Progenitor cell of endocrine pancreas (in vitro differentiated cells): Measurements from ENCODE around the gene DNAJB8. TPM values are rescaled to one million over a fixed set of nuclear protein-coding genes. Genes with fewer than 3 reads are reported as not detected.

Experiments
- DNase-seq: peaks from one replicate; pipeline ENCODE4 v3.0.0; 2021; ENCODE audit warnings: low spot score; ENCODE audit not compliant: unreplicated experiment
- H3K27ac Mint-ChIP-seq: 2 replicates; pipeline ENCODE4 v1.8.0; 2021; ENCODE audit warnings: mild to moderate bottlenecking, moderate library complexity, mixed read lengths
- H3K27me3 Mint-ChIP-seq: 2 replicates; pipeline ENCODE4 v1.8.0; 2021; ENCODE audit warnings: mixed read lengths
- H3K36me3 Mint-ChIP-seq: 2 replicates; pipeline ENCODE4 v1.8.0; 2022; ENCODE audit warnings: mixed read lengths; ENCODE audit not compliant: insufficient read depth
- H3K4me1 Mint-ChIP-seq: 2 replicates; pipeline ENCODE4 v1.8.0; 2021; ENCODE audit warnings: low read depth, mixed read lengths
- H3K4me3 Mint-ChIP-seq: 2 replicates; pipeline ENCODE4 v1.8.0; 2021; ENCODE audit warnings: low read depth, mild to moderate bottlenecking, moderate library complexity, mixed read lengths
- H3K9me3 Mint-ChIP-seq: 2 replicates; pipeline ENCODE4 v1.8.0; 2021; ENCODE audit warnings: low read depth, mixed read lengths
- total RNA-seq: library from RNA; stranded (reverse); gene quantifications from 2 replicates; pipeline ENCODE4 v1.2.1, GENCODE V29; 2021
- TF ChIP-seq, protein P1 (sequence below): fragments of 200-600 bp; sonication (generic); IDR thresholded peaks from one replicate; pipeline ENCODE4 v1.5.0; 2021; ENCODE audit warnings: antibody characterized with exemption, mild to moderate bottlenecking; ENCODE audit not compliant: unreplicated experiment

The DNAJB8 gene
- total RNA-seq, 1 donor from 2014 or later, result not detected

DNA sequence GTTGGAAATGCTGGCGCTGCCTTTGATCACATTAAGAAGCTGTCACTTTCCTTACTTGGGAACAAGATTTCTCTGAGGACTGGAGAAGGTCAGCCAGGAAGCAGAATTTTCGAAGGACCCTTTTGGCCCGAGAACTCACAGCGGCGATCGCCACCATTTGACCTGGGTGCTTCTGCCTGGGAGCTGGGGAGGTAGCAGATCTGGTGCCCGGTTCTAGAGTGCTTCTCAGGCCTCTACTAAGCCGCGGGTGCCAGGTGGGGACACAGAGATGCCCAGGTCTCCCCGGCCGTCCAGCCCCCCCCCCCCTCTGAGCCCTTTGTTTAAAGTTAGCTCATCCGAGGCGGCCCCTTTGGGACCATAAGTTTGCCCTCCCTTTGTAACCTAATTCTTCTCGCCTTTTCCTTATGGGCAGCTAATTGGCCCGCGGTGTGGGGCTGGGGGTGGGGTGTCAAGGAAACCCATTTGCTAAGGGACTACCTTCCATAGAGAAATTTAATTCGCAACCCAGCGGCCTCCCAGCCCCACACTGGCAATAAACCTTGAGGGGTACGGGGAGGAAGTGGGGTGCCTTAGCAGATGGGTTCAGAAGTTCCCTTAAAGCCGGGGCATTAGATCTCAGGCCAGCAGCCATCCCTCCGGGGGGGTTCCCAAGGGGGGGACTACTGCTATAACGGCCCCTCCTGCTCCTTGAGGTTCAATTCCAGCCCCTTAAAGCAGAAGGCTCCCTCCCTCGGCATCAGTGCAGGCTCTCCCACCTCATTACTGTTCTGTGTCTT is 24.4 kb upstream of the DNAJB8 start:
- Mint-ChIP-seq H3K9me3 (no peaks in the 10 kb centered on the region), H3K27ac (peak overlapping the region; percentile 41), H3K4me1 (peaks cover 12% of the 10 kb centered on the region), H3K4me3 (no peak overlapping the region), H3K36me3 (no peaks in the 10 kb centered on the region), H3K27me3 (peaks cover 77% of the 10 kb centered on the region)
- no peak for DNase-seq
- TF ChIP-seq, protein P1, sequence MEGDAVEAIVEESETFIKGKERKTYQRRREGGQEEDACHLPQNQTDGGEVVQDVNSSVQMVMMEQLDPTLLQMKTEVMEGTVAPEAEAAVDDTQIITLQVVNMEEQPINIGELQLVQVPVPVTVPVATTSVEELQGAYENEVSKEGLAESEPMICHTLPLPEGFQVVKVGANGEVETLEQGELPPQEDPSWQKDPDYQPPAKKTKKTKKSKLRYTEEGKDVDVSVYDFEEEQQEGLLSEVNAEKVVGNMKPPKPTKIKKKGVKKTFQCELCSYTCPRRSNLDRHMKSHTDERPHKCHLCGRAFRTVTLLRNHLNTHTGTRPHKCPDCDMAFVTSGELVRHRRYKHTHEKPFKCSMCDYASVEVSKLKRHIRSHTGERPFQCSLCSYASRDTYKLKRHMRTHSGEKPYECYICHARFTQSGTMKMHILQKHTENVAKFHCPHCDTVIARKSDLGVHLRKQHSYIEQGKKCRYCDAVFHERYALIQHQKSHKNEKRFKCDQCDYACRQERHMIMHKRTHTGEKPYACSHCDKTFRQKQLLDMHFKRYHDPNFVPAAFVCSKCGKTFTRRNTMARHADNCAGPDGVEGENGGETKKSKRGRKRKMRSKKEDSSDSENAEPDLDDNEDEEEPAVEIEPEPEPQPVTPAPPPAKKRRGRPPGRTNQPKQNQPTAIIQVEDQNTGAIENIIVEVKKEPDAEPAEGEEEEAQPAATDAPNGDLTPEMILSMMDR, result no peak

DNA sequence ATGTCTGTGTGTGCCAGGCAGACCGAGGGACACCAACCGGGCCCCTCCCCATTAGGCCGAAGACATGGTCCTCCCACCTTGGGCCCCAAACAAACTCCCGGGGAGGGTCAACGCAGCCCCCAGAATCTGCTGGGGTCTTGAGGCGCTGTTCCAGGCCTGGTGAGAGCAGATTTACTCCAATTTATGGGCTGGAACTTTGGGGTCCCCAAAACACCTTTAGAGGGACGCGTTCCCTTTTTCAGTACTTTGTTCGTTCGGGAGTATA is 23.9 kb upstream of the DNAJB8 start:
- H3K4me3 Mint-ChIP-seq, result no peak overlapping the region
- H3K4me1 Mint-ChIP-seq, result peaks cover 11% of the 10 kb centered on the region
- no peak overlapping the region for H3K27ac Mint-ChIP-seq
- peaks cover 77% of the 10 kb centered on the region for H3K27me3 Mint-ChIP-seq
- TF ChIP-seq, protein P1, result no peak
- no peak for DNase-seq
- H3K36me3 Mint-ChIP-seq, result no peaks in the 10 kb centered on the region
- no peaks in the 10 kb centered on the region for H3K9me3 Mint-ChIP-seq

DNA sequence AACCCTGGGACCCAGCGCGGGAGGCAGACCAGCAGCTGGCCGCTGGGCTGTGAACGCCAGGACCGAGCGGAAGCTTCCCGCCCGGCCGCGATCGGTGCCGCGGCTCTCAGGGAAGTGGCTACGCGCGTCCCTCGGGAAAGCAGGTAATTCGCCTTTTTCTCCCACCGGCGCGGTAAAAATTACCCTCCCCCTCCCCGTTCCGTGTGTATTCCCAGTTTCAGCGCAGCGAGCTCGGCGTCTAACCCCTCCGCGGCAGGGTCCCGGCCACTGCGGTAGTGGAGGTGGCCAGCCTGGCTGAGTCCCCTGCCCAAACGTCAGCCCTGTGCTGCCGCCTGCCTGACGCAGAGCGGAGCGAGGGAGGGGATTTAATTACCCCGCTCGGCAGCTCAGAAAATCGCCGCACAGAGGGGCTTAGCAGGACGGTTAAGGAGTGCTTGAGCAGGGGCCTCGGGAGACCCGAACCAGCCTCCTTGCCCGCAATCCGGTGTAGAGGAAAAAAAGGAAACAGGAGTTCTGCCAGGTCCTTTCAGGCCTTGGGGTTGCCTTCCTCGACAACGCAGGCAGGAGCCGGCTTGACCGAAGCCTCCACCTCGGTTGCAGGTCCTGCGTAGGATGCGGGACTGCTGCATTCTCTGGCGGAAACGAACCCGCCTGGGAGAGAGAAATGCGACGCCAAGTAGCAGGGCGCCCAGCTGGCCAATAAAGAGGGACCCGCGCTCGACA is 23.4 kb upstream of the DNAJB8 start:
- peaks cover 11% of the 10 kb centered on the region for H3K4me1 Mint-ChIP-seq
- no peaks in the 10 kb centered on the region for H3K9me3 Mint-ChIP-seq
- TF ChIP-seq, protein P1, result peak; percentile 35
- peaks cover 77% of the 10 kb centered on the region for H3K27me3 Mint-ChIP-seq
- no peaks in the 10 kb centered on the region for H3K36me3 Mint-ChIP-seq
- no peak overlapping the region for H3K27ac Mint-ChIP-seq
- no peak for DNase-seq
- peak overlapping the region; percentile 74 for H3K4me3 Mint-ChIP-seq

DNA sequence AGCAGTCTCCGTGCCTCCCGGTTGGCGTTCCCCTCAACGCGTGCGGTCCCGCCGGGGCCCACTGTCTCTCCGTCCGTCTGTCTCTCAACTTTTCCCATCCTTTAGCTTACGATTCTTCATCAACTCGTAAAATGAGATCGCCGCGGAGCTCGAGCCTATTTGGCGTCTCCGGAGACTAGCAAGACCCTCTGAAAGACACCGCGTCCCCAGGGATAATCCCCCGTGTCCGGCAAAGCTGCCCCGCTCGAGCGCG is 22.9 kb upstream of the DNAJB8 start:
- H3K27me3 Mint-ChIP-seq, result peaks cover 77% of the 10 kb centered on the region
- H3K27ac Mint-ChIP-seq, result no peak overlapping the region
- no peaks in the 10 kb centered on the region for H3K36me3 Mint-ChIP-seq
- TF ChIP-seq, protein P1, result no peak
- H3K9me3 Mint-ChIP-seq, result no peaks in the 10 kb centered on the region
- H3K4me1 Mint-ChIP-seq, result peaks cover 11% of the 10 kb centered on the region
- DNase-seq, result no peak
- H3K4me3 Mint-ChIP-seq, result peak overlapping the region; percentile 74

DNA sequence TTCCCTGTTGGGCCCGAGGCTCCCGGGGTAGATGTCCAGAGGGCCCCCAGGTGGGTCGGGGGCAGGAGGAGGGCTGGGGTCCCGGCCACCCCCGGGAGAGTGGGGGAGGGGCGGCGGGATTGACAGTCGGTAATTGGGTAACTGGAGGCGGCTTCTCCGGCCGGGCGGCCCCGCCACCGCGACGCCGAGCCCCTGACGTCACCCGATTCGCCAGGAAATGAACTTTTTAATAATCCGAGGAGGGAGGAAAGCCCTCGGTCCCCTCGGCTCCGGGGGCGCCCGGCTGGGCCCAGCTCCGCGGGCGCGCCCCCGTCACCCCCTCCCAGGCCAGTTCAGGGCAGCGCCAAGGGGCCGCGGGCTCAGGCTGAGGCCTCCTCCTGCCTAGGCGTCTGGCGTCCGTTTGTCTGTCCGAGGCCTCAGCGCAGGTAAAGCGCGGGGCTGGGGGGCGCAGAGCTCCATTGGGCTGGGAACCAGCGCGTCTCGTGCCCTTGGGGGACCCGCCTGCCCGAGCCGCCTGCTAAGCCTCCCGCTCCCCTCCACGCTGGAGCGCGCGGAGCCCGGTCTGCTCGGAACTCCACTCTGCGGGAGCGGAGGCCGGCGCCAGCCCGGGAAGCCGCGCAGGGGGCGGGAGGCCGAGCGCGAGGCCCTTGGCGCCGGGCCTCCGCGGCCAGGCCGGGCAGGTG is 22.4 kb upstream of the DNAJB8 start:
- Mint-ChIP-seq H3K27me3 (peaks cover 77% of the 10 kb centered on the region), H3K27ac (no peak overlapping the region), H3K36me3 (no peaks in the 10 kb centered on the region), H3K4me1 (peaks cover 11% of the 10 kb centered on the region), H3K9me3 (no peaks in the 10 kb centered on the region), H3K4me3 (peak overlapping the region; percentile 74)
- TF ChIP-seq, protein P1, result no peak
- no peak for DNase-seq
